Stimulated activated CD4-positive, alpha-beta T cell treated with anti-CD3 and anti-CD28 coated beads, Interleukin-4, amount 100 ng/mL, for 24 hours (primary cell): ENCODE data around the gene CROCC2.

Source experiments
- DNase-seq: peaks from one replicate; pipeline ENCODE4 v3.0.0-alpha.2; 2020

CROCC2 gene

DNA sequence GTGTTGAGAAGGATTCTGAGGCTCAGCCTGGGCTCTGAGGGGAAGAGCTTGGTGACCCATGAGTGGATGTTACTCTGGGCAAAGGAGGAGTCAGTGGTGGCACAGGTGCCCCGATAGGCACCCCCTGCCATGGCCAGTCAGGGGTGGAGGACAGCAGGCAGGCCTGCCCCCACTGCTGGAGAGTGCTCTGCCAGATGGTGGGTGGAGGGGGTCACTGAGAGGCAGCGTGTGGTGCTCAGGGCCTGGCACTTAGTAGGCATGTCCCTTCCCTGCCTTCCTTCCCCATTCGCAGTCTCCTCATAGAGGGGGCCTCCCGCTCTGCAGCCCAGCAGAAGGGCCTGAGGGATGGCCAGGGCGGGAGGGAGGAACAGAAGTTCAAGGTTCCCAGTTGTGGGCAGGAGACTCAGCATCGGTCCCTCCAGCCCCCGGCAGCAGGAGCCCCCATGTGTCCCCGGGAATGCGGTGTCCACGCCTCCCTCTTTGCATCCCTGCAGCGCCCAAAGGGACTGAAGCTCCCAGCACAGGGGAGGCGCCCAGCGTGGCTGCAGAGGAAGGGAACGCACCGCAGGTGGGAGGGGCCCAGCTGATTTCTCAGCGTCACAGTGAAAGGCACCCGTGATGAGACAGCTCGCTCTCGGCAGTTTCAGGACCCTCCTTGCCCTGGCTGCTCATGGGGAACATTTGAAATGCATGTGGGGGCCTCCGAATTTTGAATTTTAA lies 86.6 kb downstream of the CROCC2 start:
- no peak for DNase-seq

DNA sequence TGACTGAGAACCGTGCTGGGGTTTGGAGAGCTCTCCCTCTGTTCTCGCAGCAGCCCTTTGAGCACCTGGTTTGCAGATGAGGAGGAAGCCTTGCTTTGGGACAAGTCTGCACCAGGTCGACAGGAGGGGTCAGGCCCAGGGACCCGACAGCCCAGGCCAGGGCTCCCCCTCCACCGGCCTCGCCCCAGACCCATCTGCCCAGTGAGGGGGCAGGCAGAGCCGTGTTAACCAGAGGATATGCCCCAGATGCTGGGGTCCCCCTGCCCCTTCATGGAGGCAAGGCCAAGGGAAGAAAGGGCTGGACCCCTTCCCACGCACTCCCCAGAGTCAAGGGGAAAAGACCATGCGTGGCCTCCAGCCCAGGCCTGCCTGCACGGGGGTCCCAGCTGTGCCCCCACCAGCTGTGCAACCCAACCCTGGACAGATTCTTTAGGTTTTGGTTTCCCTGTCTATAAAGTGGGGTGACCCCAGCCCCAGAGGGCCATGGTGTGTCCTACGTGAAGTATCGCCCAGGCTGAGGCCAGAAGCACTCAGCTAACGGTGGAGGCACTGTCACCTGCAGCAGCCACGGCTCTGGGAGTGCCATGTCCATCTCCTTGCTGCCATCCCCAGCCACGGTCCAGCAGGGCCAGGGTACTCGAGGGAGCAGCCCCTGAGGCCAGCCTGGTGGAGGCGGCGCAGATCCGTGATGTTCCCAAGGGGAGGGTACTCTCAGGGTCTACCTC lies 87.5 kb downstream of the CROCC2 start:
- DNase-seq = no peak

DNA sequence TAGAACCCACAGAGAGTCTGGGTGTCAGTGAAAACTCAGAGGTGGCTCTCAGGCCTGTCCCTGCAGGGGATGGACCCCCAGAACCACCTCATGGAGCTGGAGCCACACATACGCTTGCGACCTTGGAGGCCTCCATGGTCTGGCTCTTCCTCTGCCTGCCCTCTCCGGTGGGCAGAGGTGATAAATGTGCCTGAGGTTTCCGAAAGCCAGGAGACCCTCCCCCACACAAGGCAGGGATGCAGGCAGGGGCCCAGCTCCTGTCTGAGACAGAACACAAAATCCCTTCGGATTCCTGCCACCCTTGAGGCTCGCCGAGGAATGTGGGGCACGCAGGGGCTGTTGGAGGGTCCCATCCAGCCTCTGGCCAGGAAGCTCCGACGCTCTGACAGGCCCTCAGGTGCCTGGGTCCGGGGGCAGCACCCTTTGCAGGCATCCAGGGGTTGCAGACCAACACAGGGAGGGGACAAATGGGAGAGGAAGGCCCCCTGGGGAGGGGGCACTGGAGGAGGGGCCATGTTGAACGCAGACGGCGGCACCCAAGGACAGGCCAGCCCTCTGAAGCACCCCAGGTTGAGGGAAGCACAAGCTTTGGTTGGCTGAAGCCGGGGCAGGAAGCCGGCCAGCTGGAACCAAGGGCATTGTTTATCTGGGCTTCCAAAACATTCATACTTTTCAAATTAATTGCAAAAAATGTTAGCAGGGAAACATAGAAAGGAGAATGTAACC lies 88.2 kb downstream of the CROCC2 start:
- DNase-seq = no peak

DNA sequence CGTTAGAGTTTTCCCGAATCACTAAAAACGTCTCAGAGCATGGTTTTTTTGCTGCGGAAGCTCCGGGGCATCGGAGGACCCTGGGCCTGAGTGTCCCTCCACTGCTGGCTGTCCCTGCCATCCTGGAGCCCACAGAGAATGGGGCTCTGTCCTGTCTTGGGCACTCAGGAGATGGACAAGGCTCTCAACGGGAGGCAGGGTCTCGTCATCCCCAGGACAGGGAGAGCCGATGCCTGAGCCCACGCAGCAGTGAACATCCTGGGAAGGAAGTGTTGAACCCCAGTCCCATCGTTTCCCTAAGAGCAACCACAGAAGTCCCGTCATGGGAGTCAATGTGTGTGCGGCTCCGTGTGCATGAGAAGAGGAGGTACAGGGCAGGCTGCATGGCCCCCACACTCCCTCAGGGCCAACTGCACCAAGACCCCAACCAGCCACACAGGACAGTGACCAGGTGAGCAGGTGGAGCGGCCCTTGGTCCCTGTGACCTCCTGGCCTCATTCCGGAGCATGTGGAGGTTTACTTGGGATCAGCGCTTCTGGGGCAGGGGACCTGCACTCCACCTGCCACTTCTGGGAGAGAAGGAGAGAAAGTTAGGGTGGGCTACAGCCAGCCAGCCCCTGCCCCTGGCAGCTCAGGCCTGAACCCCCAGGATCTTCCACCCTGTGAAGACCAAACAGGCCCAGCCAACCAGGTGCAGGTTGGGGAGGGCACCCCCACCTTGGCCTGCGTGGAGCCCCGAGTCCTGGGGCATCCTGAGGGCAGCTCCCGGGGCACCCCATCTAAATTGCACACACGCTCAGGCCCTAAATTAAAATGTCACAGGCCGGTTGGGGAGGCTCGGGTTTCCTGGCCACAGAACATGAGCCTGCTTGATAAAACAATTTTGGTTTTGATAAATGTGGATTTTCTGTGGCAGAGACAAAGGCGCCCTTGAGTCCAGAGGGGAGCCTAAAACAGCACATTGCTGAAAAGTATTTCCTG lies 89.2 kb downstream of the CROCC2 start:
- DNase-seq = no peak

DNA sequence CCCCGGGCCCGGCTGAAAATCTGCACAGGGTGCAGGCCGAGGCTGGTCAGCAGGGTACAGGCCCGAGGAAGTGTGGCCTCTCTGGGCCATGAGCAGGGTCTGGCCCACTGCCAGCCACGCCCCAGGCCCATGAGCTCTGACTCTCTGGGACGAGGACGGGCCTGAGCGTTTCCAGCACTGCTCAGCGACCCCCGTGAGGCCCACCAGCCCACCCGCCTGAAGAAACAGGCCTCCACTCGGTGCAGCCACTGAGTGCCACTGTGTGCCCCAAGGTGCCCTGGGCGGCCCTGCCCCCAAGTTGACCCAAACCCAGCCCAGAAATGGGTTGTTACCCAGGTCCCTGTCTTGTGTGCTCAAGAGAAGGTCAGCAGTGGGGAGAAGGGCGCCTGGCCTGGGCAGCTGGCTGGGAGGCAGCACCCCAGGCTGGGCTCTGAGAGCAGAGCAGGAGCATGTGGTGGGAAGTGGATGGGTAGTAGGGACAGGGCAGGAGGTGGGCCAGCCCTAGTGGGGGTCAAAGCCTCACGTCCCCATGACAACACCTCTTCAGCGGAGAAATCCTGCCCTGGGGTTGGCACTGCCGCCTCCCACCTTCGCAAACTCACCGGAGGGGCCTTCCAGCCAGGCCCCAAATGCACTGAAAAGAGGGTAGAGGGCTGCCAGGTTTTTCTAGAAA lies 90.2 kb downstream of the CROCC2 start:
- no peak for DNase-seq

DNA sequence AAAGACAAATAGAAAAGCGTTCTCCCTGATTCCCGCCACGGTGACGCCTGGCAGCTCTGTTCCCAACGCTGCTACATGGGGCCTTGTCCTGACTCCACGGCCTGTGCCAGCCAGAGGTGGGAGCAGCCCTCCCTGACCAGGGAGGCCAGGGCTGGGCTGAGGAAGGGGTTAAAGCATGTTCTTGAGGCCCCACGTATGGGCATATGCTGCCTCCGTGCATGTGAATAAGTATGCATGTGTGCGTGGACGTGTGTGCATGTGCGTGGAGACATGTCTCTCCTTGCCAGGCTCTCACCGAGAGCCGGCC lies 90.7 kb downstream of the CROCC2 start:
- no peak for DNase-seq

DNA sequence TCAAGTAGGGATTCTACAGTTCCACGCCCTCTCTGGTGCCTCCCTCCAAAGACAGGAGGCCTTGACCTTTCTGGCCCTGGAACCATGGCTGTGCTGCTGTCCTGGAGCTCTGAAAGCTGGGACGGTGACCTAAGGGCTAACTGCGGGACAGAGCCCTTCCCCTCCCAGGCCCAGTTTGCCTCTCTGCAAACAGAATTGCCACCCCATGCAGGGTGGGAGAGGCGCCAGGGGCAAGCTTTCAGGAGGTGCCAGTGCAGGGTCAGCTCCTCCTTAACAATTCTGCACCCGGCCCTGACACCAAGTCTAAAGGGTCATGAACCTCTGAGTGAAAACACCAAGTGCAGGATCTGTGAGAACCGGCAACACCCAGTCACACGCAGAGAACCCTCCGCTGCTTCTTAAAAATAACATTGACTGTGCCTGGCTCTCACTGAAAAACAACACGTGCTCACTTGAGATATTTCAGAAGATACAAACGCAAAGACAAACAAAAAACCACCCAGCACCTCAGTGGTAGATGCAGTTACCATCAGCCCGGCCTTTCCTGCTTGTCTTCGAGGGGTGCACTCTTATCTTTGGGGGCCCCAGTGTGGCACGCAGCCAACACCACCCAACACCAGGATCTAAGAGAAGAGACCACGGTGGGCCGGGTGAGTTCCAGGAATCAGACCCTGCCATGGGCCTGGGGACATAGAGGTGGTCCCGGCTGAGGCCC lies 91.2 kb downstream of the CROCC2 start:
- DNase-seq = no peak

DNA sequence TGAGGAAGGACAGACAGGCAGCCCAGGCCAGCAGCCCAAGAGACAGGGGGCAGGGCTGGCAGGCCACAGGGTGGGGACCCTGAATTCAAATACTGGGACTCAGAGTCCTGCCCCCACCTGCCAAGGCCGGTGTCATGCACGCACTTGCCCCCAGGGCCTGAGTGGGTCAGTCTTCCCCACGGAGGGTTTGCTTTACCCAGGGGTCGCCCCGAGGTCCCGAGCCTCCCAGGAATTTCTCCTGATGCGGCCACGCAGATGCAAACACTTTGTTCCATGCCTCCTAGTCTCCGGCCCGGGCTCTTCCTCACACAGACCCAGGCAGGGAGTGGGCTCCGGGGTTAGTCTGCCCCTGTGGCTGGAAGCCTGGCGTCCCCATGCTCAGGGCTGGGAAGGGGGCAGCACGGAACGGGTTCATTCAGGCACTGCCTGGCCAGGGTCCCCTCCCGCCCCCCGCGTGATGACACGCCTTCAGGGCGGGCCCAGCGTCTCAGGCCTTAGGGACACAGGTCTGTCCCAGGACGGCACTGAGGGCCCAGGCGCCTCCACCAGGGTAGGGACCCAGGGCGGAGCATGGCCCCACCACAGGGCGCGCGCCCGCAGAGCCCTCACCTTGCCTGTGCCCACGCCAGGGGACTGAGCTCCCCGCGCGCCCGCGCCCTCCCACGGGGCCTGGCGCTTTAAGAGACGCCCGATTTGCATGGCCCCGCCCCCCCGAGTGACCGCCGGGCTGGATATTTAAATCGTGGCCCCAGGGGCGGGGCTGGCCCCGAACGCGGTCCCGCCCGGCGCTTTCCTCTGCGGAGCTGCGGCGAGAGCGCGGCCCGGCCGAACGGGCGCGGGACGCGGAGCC lies 91.9 kb downstream of the CROCC2 start, which contains the start of gene SNED1:
Gene SNED1 (plus strand): TSS at position 763 of the 850 bp plus-strand sequence. CDS start 220 bp downstream, outside the sequence.
- peak; percentile 40 for DNase-seq

DNA sequence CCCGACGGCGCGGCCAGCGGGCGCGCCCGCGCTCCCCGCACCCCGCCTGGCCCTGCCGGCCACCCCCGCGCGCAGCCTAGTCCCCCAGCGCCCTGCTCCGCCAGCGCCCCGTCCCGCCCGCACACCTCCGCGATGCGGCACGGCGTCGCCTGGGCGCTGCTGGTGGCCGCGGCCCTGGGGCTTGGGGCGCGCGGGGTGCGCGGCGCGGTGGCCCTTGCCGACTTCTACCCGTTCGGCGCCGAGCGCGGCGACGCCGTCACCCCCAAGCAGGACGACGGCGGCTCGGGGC lies 92.5 kb downstream of the CROCC2 start:
- DNase-seq = no peak

DNA sequence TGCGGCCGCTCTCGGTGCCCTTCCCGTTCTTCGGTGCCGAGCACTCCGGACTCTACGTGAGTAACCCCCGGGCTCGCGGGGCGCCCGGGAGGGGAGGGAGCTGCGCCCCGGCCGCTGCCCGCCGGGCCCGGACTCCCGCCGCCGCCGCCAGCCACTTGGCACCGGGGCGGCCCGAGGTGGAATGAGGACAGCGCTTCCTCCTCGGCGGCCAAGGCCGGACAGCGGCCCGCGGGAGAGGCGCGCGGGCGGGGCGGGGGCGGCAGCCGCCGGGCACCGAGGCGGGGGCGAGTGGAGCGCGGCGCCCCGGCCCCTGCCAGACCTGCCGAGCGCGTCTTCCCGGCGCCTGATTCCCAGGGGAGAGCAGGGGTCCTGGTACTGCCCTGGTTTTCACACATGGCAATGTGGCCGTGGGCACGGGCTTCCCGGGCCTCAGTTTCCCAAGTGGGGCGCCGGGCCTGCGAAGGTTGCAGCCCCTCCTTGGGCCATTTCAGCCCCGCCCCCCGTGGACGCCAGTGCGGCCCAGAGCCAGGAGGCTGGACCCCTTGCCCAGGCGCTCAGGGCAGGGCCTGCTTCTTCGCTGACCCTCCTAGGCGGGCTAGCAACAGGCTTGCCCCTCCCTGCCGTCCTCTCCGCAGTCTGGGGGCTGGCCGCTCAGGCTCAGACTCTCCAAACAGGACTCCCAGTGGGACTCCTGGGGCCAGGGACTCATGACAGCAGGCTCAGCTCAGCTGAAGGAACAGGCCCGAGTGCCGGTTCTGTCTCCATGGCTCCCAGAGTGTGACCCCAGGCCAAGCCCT lies 93.1 kb downstream of the CROCC2 start:
- no peak for DNase-seq

DNA sequence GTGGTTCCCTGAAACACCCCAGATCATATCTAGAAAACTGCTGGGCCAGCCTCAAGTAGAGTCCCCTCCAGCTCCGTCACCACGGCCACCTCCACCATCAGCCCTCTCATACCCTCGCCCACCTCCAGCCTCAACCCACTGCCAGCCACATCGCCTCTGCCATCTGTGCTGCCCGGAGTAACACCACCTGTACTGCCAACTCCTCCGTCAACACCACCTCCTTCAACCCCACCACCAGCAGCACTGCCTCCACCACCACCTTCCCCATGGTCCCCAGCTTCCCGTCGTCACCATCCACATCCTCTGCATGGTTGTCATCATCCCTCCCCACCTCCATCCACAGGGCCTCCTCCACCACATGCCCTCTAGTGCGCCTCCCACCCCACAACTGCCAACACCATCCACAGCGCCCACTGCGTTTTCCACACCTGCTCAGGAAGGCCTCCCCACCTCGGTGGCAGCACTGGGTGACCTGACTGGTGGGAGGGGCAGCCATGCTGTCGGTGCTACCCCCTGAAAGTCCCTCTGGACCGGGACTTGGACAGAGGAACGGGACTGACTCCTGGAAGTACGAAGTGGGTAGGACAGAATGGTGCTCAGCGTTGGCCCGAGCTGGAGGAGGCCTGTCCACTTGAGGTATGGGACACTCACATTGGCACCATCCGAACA lies 93.9 kb downstream of the CROCC2 start:
- DNase-seq = no peak

DNA sequence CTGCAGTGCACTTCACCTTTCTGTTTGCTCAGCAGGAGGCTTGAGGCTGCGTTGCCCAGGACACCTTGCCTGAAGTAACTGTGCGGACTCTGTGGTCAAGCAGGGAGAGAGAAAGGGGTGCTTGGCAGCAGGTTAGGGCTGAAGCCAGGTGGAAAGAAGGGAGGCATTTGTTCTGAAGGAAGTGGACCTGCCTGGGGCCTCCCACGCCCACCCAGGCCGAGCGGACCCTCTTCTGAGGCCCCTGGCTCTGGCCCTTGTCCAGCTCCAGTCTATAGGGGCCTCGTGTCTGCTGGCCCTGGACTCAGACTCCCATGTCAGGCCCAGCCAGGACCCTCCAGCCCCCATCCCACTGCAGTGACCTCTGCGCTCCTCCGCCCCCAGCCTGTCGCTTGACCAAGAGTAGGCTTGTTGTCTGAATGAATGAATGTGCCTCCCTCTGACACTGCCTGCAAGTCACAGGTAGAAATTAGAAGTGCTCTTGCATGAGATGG lies 94.7 kb downstream of the CROCC2 start:
- no peak for DNase-seq

DNA sequence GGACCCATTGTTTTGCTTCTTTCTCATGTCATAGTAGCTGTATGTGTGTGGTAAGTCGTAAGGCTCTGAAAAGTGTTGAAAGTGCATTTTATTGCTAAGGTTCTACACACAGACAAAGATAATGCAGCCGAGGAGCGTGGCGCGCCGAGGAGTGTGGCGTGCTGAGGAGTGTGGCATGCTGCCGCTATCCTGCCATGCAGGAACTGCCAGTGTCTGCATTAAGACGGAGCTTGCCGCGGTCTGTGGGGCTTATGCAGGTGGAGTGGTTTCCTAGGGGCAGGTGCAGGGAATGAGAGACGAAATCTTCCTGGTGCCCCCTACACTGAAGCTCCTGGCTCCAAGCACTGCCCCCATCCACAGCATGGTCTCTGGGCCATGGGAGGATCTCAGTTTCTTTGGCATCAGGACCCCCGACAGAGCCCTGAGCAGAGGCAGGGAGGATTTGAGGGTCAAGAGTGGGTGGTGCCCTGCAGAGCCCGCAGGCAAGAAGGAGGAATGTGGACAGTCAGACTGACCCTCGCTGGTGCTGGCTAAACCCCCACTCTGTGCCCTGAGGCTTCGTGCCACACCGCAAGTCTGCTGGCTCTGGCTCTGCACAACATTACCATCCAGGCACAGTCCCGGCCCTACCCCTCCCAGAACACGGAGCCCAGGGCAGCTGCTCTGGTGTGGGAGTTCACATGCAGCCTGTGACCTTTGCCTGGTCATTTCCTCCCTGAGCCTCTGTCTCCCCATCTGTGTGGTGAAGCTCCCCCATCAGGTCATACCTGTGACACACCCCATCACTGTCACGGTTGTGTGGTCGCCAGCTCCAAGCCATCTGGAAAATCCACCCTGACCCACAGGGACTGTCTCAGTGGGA lies 95.5 kb downstream of the CROCC2 start:
- no peak for DNase-seq

DNA sequence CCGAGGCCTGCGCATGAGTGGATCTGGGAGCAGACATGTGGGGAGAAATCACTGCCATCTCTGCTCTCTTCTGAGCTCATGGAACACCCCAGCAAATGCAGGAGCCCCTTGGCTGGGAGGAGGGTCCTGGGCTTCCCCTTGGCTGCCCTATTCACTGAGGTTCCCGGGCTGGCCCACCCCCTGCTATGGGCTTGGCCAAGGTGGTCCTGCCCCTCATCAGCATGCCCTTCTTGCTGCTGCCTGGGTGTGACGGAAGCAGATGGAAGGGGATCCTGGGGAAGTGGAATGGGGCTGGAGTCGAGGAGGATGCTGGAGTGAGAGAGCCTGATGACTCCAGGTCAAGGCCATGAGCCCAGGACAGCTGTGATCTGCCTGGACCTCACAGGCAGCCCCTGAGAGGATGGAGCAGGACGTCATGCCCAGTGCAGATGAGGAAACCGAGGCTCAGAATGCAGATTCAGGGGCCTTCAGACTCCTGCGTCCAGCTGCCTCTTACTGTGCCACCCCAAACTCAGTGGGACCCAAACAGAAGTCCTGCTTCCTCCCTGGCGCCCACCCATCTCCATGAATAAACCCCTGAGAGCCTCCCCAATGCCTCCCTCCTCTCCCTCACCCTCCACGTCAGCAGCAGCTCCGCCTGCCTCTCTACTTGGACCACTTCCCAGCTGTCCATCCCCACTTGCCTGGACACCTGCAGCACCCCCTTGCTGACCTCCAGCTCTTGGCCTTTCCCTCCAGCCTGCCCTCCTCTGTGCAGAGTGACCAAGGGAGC lies 96.3 kb downstream of the CROCC2 start:
- no peak for DNase-seq

DNA sequence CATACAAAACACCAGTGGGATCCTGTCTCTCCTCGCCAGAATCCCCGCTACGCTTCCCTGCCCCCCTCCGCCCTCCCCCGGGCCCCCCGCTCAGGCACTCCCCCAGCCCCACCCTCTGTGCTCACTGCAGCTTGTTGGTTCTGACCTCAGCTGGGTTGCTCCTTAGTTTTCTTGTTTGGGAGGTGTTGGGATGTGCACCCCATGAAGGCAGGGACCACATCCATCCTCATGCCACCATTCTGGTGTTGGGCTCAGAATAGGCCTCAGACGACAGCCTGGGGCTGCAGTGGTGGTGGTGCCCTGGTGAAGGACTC lies 96.9 kb downstream of the CROCC2 start:
- no peak for DNase-seq

DNA sequence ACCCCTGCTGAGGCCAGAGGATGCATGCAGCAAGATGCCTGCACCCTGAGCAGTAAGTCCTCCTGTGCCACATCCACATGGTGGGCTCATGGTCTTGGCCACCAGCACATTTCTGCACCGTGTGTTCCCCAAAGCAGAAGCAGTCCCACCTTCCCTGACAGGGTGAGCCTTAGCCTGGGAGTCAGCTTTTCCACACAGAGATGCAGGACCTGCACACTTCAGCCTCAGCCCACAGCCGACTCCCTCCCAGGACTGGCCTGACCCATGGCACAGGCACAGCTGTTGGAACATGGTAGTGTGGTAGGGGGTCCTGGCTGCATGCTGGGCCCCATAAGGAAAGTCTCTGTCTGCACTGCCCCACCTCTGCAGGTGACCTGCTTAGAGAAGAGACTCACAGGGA lies 97.2 kb downstream of the CROCC2 start:
- DNase-seq = no peak

DNA sequence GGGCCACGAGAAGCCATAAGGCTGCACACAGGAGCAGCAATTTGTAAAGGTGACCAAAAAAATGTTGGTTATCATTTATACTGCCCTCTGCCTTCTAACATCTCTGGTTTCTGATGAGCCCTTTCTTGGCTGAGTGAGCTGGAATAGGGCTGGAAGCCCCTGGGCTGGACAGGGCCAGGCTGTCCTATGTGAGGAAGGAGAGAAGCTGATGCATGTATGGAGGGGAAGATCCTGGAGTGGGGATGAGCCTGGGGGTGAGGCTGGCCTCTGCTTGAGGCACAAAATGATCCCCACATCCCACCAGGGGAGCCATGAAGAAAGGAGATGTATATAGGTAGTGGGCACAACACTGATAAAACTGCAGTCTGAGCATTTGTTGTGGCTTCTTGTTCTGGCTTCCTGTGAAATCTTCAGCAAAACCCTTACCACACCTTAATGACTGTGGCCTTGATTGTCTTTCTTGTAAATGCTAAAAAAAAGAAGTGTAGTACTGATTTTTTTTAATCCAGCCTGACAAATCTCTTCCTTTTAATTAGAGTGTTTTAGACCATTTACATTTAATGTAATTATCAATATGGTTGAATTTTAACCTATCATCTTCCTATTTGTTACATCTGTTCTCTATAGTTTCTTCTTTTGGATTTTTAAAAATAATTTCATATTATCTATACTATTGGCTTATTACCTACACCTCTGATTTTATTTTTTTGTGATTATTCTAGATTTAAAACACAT lies 97.9 kb downstream of the CROCC2 start:
- DNase-seq = no peak
